Measurements from ENCODE around the gene ACO2. TPM values are rescaled to one million over a fixed set of nuclear protein-coding genes. Genes with fewer than 3 reads are reported as not detected.

Gene ACO2
- total and polyA plus RNA-seq, 2 of the 4 experiments (the other 2 are of a cell fraction), result 71.3 to 72.9 TPM

GRCh38 chr22:41537203-41537602, 68.3 kb downstream of the ACO2 start:
- Histone ChIP-seq H3K9ac (ENCODE audit: low read depth, low read length) (no peak overlapping the region), H3K9me3 (ENCODE audit: control insufficient read depth, insufficient read depth, low read length) (no peaks in the 10 kb centered on the region), H2BK5ac (ENCODE audit: low read depth, low read length, poor library complexity, severe bottlenecking) (no peak overlapping the region), H2BK120ac (ENCODE audit: low read depth, low read length) (no peak overlapping the region), H3K9me1 (ENCODE audit: insufficient read depth, low read length) (peaks cover 16% of the 10 kb centered on the region), H3K4ac (ENCODE audit: low read depth, low read length) (no peak overlapping the region), H3K27ac (ENCODE audit: insufficient read depth, low read length) (no peak overlapping the region), H2AK5ac (ENCODE audit: low read depth, low read length) (no peak overlapping the region), H3K23ac (ENCODE audit: low read depth, low read length) (no peak overlapping the region), H3K27me3 (ENCODE audit: control insufficient read depth, insufficient read depth, low read length) (no peaks in the 10 kb centered on the region), H2BK15ac (ENCODE audit: low read depth, low read length) (no peak overlapping the region), H4K5ac (ENCODE audit: low read depth, low read length) (no peak overlapping the region), H3K36me3 (ENCODE audit: control insufficient read depth, insufficient read depth, low read length) (peaks cover 36% of the 10 kb centered on the region), H4K91ac (ENCODE audit: insufficient read depth, low read depth, low read length) (no peak overlapping the region), H2BK20ac (ENCODE audit: low read depth, low read length) (no peak overlapping the region), H3K14ac (replicated peaks; ENCODE audit: low read depth, low read length) (no peak overlapping the region; the same call in 1 of the 2 replicates), H4K20me1 (ENCODE audit: insufficient read depth, low read length) (peaks cover 57% of the 10 kb centered on the region), H3K4me3 (ENCODE audit: insufficient read depth, low read depth, low read length) (no peak overlapping the region), H2AK9ac (replicated peaks; ENCODE audit: low read depth, low read length, poor library complexity) (peak overlapping the region; percentile 1), H3K4me2 (ENCODE audit: low read depth, low read length) (no peak overlapping the region), H3K4me1 (ENCODE audit: control insufficient read depth, insufficient read depth, low read length) (peaks cover 5% of the 10 kb centered on the region; the same call in 1 of the 2 replicates), H3K18ac (ENCODE audit: low read depth, low read length) (no peak overlapping the region), H4K8ac (ENCODE audit: low read depth in 2 of 2, low read length in 2 of 2) (no peak overlapping the region), H3K79me1 (ENCODE audit: low read depth in 1 of 2, low read length in 2 of 2) (peaks cover 21 to 71% of the 10 kb centered on the region in 2 experiments), H3K56ac (ENCODE audit: extremely low read depth, insufficient read depth, low read length) (no peak overlapping the region), H2AFZ (replicated peaks; ENCODE audit: low read length, poor library complexity) (no peak overlapping the region)
- DNase-seq (no peak), ATAC-seq (ENCODE audit: low read depth) (no peak)
- dilution Hi-C loops (cut with HindIII; ENCODE audit: low sequenced_read_pairs, unreplicated experiment), result no loop called here
- in situ Hi-C loops (cut with MboI; ENCODE audit: low sequenced_read_pairs), result no loop called here
- WGBS, 2 experiments (ENCODE audit: extremely low coverage in 2 of 2, insufficient read length in 1 of 2), result no CpG with 5 or more reads among the region's 3 CpGs
- ChIA-PET POLR2A (ENCODE audit: unreplicated experiment) (interaction anchor here (0.6 kb wide), 1 partner anchor 156 kb away, joined by 13 read pairs; the partner anchor contains the start of gene TEF), CTCF (no interaction called here)
- BruUV-seq (replicated peaks), result no TSS peak
- no peak for TF ChIP-seq USF2 (IDR thresholded peaks at IDR 0.05; ENCODE audit: low read depth, low read length)
- TF ChIP-seq POLR2A (IDR thresholded peaks at IDR 0.05; ENCODE audit: low read depth, low read length), result no peak
- no peak for TF ChIP-seq CHD1 (IDR thresholded peaks at IDR 0.05; ENCODE audit: low read depth, low read length)
- no peak for TF ChIP-seq BHLHE40 (IDR thresholded peaks at IDR 0.05; ENCODE audit: low read depth, low read length)
- no peak for TF ChIP-seq ELK1 (IDR thresholded peaks at IDR 0.05; ENCODE audit: borderline replicate concordance, low read depth, low read length)
- TF ChIP-seq SMC3 (IDR thresholded peaks at IDR 0.05; ENCODE audit: low read depth, low read length), result no peak
- TF ChIP-seq CTCF (conservative IDR thresholded peaks at IDR 0.05; ENCODE audit: low read depth, low read length), result no peak
- no peak for TF ChIP-seq RCOR1 (IDR thresholded peaks at IDR 0.05; ENCODE audit: insufficient replicate concordance, low read length)
- TF ChIP-seq CEBPB (IDR thresholded peaks at IDR 0.05; ENCODE audit: low read depth, low read length), result no peak
- no peak for TF ChIP-seq MAFK (IDR thresholded peaks at IDR 0.05; ENCODE audit: low read depth, low read length)
- TF ChIP-seq RAD21 (IDR thresholded peaks at IDR 0.05; ENCODE audit: low read length), result no peak
- TF ChIP-seq MAZ (IDR thresholded peaks at IDR 0.05; ENCODE audit: borderline replicate concordance, low read depth, low read length), result no peak
- TF ChIP-seq FOS (IDR thresholded peaks at IDR 0.05; ENCODE audit: low read depth, low read length), result no peak
- TF ChIP-seq MXI1 (IDR thresholded peaks at IDR 0.05; ENCODE audit: borderline replicate concordance, low read depth, low read length), result no peak
- no peak for TF ChIP-seq NFE2L2 (IDR thresholded peaks at IDR 0.05; ENCODE audit: low read depth, low read length)
- no peak for TF ChIP-seq RFX5 (IDR thresholded peaks at IDR 0.05; ENCODE audit: low read depth, low read length)
- intact Hi-C loops (cut with micrococcal nuclease), result no loop called here
